Stimulated activated naive CD8-positive, alpha-beta T cell treated with anti-CD3 and anti-CD28 coated beads, Interleukin-15, Interleukin-2, amounts not matched to agents 100 U/mL and 50 U/mL, for 24 hours (primary cell): Measurements from ENCODE around the gene SELPLG.
"Not testable (repeated sequence)": the region's sequence is repeated elsewhere in the genome, so short reads cannot be mapped to it uniquely, and the experiment has no call there.

Experiments used
- ATAC-seq: fragments of 150-1000 bp; cut with Tn5 transposase; one replicate; pipeline ENCODE4 v1.10.0; 2021
- DNase-seq: peaks from one replicate; pipeline ENCODE4 v3.0.0; 2021

Gene SELPLG, protein sequence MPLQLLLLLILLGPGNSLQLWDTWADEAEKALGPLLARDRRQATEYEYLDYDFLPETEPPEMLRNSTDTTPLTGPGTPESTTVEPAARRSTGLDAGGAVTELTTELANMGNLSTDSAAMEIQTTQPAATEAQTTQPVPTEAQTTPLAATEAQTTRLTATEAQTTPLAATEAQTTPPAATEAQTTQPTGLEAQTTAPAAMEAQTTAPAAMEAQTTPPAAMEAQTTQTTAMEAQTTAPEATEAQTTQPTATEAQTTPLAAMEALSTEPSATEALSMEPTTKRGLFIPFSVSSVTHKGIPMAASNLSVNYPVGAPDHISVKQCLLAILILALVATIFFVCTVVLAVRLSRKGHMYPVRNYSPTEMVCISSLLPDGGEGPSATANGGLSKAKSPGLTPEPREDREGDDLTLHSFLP

GRCh38 chr12:108633534-108634248, at the start of gene SELPLG:
Gene SELPLG (minus strand): TSS chr12:108633894. CDS start chr12:108624307, 9,587 bp downstream.
- peak; percentile 88 for DNase-seq
- peak; percentile 62 for ATAC-seq

DNA sequence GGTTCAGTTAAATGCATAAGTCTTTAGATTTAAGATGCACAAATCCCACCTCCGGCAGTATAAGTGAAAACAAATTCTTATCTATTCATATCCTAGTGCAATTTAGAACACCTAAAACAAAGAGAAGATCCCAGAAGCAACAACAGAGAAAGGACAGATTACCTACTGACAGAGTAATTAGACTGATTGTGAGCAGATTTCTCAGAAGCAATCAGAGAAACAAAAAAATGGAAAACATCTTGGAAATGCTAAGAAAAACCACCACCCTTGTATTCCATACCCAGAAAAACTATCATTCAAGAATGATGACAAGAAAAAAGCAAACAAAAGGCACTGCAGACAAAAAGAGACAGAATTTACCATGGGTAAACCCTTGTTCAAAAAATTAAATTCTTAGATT, 47.6 kb upstream of the SELPLG start:
- ATAC-seq (no peak), DNase-seq (no peak)

GRCh38 chr12:108679106-108679681, 45.5 kb upstream of the SELPLG start:
- ATAC-seq (no peak), DNase-seq (no peak)

DNA sequence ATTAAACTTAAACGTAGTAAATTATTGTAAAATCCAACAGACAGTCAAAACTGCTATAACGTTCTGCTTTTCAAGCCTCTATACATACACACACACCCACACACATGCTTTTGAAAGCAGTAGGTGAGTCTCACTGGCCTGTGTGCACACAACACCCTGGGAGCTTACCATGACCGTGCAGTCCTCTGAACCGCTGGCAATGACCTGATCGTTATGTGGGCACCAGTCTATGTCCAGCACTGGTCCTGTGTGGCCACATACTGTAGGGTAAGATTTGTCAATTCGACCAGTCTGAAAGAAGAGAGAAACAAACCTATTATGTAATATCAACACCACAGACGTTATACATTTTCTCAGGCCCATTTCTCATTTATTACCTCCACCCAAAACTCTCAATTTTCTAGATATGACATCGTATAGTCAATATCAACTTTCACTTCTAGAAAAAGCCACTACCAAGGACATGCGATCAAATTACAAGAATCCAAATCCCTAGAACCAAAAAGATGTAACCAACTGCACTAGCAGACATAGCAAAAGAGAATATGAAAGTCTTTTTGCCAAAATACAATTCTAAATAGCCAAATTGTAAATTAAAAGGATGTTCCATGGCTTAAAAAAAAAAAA, 44.5 kb upstream of the SELPLG start:
- no peak for ATAC-seq

GRCh38 chr12:108677381-108677780, 43.7 kb upstream of the SELPLG start:
- DNase-seq (no peak), ATAC-seq (no peak)

More for the DNA sequence above, 44.5 kb upstream of the SELPLG start:
- no peak for DNase-seq

GRCh38 chr12:108676707-108677106, 43.0 kb upstream of the SELPLG start:
- DNase-seq (no peak), ATAC-seq (no peak)

DNA sequence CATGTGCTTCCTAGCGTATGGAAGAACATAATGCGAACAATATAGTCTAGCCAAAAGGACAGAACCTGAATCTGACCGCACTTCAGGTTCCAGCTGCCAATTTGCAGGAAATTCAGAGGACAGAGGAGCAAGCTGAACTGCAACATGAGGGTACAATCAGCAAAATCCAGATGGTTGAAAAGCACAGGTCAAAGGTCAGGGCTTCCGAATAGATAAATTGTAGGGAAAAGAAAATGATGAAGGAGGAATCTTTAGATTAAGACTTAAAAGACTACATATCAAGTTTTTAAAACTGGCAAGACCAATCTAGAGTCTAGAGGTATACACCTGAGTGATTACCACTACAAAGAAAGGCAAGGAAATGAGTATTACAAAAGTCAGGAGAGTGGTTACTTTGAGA, 42.1 kb upstream of the SELPLG start:
- ATAC-seq (no peak), DNase-seq (no peak)

DNA sequence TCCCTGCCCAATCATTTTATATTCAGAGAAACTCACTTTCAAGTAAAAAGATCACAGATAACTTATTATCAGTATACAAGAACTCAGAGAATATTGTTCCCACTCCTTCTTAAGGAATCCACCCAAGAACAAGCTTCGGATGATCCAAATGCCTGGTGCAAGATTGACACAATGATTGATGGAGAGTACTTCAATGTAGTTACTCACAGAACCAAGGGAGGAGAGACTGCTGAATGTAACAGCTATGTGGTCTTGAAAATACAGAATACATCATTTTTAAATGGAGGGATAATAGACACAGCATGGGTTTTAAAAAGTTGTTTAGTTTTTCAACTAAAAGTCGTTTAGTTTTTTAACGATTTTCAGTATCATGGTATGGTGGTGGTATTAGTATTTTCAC, 38.4 kb upstream of the SELPLG start:
- DNase-seq (no peak), ATAC-seq (no peak)

GRCh38 chr12:108671110-108671509, 37.4 kb upstream of the SELPLG start:
- ATAC-seq (no peak), DNase-seq (no peak)

GRCh38 chr12:108670066-108670631, 36.5 kb upstream of the SELPLG start:
- no peak for ATAC-seq
- no peak for DNase-seq

DNA sequence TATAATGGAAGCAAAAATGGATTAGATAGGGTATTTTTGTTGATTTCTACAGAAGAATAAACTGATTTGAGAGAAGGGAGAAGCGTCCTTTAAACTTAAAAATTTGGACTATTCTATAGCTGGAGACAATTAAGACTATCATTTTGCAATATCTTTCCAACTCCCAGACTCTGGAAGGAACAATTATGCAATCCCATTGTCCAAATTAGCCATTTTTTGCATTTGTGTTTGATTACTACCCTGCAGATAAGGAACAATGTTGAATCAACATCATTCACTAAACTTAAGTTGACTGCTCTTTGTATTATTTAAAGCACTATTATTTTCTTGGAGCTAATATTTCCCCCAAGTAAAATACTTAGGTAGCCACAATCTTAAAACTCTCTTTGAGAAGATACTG, 34.8 kb upstream of the SELPLG start:
- ATAC-seq, result no peak

GRCh38 chr12:108668063-108668462, 34.4 kb upstream of the SELPLG start:
- DNase-seq (no peak), ATAC-seq (no peak)

More for the DNA sequence above, 34.8 kb upstream of the SELPLG start:
- no peak for DNase-seq

- no peak for ATAC-seq
- no peak for DNase-seq
These were observed 33.7 kb upstream of the SELPLG start for GRCh38 chr12:108667349-108667748.

GRCh38 chr12:108666401-108666881, 32.7 kb upstream of the SELPLG start:
- no peak for ATAC-seq
- DNase-seq, result no peak

- ATAC-seq (no peak), DNase-seq (no peak)
These were observed 32.0 kb upstream of the SELPLG start for GRCh38 chr12:108665608-108666202.

DNA sequence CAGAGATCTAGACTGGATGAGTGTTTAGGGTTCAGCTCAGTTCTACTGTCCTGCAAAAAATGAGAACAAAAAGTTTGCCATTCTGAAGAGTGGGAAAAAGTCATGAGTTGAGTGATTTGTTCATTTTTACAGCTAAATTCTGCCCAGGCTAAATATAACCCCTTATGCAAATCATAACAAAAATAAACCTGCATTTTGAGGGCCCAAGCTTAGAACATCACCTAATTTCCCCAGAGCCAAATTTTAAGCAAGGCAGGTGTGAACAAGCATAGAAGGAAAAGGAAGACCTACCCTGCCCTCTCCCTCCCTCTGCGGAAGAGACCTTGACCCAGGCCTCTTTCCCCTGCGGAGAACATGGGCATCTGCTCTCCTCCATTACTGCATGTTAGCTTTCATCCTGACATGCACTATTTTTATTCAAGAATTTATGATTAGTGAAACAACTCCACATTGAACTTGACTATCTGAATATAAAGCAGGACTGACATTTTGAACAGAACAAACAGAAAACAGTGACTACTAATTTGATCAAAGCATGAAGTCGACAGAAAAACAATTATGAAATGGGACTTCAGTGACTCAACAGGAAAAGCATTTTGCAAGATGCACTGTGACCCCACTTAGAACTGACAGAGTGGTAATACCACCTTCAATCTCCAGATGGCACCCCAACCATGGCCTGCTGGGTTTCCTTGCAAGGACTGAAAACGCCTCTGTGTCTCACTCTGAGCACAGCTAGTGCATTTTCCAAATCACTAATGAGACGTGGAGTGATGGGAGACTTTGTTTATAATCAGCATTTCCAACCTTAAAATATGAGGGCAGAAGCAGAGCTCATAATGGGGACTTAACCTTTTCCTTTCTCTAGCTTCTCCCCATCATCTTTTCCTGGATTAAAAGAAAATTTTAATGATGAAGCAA, 30.9 kb upstream of the SELPLG start:
- ATAC-seq (peak; percentile 99), DNase-seq (peak; percentile 84)

GRCh38 chr12:108663324-108664015, 29.8 kb upstream of the SELPLG start:
- no peak for DNase-seq
- no peak for ATAC-seq

GRCh38 chr12:108658115-108658514, 24.4 kb upstream of the SELPLG start:
- not testable (repeated sequence) for DNase-seq, ATAC-seq

- DNase-seq, result no peak
- ATAC-seq, result no peak
These were observed 23.5 kb upstream of the SELPLG start for GRCh38 chr12:108657130-108657745.
